Keratinocyte (primary cell): Measurements from ENCODE around the gene CREB5. TPM values are rescaled to one million over a fixed set of nuclear protein-coding genes. Genes with fewer than 3 reads are reported as not detected.

Experiments used
- DNase-seq: peaks from one replicate; pipeline ENCODE4 v3.0.0-alpha.2; 2011; ENCODE audit warnings: low read depth, missing footprints, low spot score
- FAIRE-seq: peaks from 2 replicates; lab custom pipeline; 2011; peaks lifted over from hg19 to GRCh38; lab: Jason Lieb, UNC
- H2AFZ ChIP-seq: 2 replicates; pipeline ENCODE4 v1.6.0; 2012; ENCODE audit warnings: low read length, control low read depth, inconsistent platforms; ENCODE audit not compliant: control insufficient read depth
- H3K27ac ChIP-seq: 2 replicates; pipeline ENCODE4 v1.5.1; 2011; ENCODE audit warnings: low read length; ENCODE audit not compliant: control insufficient read depth, insufficient read depth
- H3K27me3 ChIP-seq: 3 replicates; pipeline ENCODE4 v1.6.0; 2011; ENCODE audit warnings: low read length; ENCODE audit not compliant: control insufficient read depth, insufficient read depth; ENCODE audit errors: extremely low read depth
- H3K36me3 ChIP-seq, 2 experiments: 2 replicates in 1 of 2; 3 replicates in 1 of 2; pipeline ENCODE4 v1.5.1; 2011; ENCODE audit warnings: low read length in 2 of 2, mild to moderate bottlenecking in 1 of 2; ENCODE audit not compliant: control insufficient read depth in 2 of 2, insufficient read depth in 2 of 2; ENCODE audit errors: extremely low read depth in 1 of 2
- H3K4me1 ChIP-seq: 3 replicates; pipeline ENCODE4 v1.5.1; 2011; ENCODE audit warnings: low read length; ENCODE audit not compliant: control insufficient read depth, insufficient read depth; ENCODE audit errors: extremely low read depth
- H3K4me2 ChIP-seq: 3 replicates; pipeline ENCODE4 v1.6.0; 2011; ENCODE audit warnings: low read depth, low read length; ENCODE audit not compliant: control insufficient read depth, insufficient read depth; ENCODE audit errors: extremely low read depth
- H3K4me3 ChIP-seq, 3 experiments: fragments of 200-600 bp in 1 of 3; sonication (generic) in 1 of 3; 2 replicates in 2 of 3; 3 replicates in 1 of 3; pipeline ENCODE4 v1.5.1; 2011 to 2016; ENCODE audit warnings: low read length in 3 of 3, mild to moderate bottlenecking in 3 of 3, control low read depth in 2 of 3, inconsistent platforms in 1 of 3, low read depth in 1 of 3, mixed read lengths in 1 of 3, mixed run types in 1 of 3, moderate library complexity in 1 of 3; ENCODE audit not compliant: control insufficient read depth in 2 of 3, insufficient read depth in 2 of 3; ENCODE audit errors: extremely low read depth in 1 of 3
- H3K79me2 ChIP-seq: 2 replicates; pipeline ENCODE4 v1.6.0; 2012; ENCODE audit warnings: low read length; ENCODE audit not compliant: control insufficient read depth, insufficient read depth
- H3K9ac ChIP-seq: 3 replicates; pipeline ENCODE4 v1.6.0; 2011; ENCODE audit warnings: low read length; ENCODE audit not compliant: control insufficient read depth, insufficient read depth; ENCODE audit errors: extremely low read depth
- H3K9me1 ChIP-seq: 3 replicates; pipeline ENCODE4 v1.6.0; 2011; ENCODE audit warnings: low read length; ENCODE audit not compliant: control insufficient read depth, insufficient read depth; ENCODE audit errors: extremely low read depth
- H3K9me3 ChIP-seq: 2 replicates; pipeline ENCODE4 v1.5.1; 2012; ENCODE audit warnings: low read depth, low read length; ENCODE audit not compliant: control insufficient read depth
- H4K20me1 ChIP-seq: 3 replicates; pipeline ENCODE4 v1.6.0; 2011; ENCODE audit warnings: low read length; ENCODE audit not compliant: control insufficient read depth, insufficient read depth; ENCODE audit errors: extremely low read depth
- CTCF ChIP-seq, 3 experiments: IDR thresholded peaks in 1 of 3; conservative IDR thresholded peaks in 1 of 3; optimal IDR thresholded peaks in 1 of 3; 2 replicates in 2 of 3; 3 replicates in 1 of 3; pipeline versions ENCODE3 to v1.5.1; 2011; ENCODE audit warnings: low read length in 3 of 3, mild to moderate bottlenecking in 3 of 3, moderate library complexity in 2 of 3, control low read depth in 1 of 3, inconsistent platforms in 1 of 3; ENCODE audit not compliant: insufficient read depth in 2 of 3; ENCODE audit errors: extremely low read depth in 1 of 3
- EZH2 ChIP-seq: IDR thresholded peaks from one replicate; pipeline ENCODE4 v1.6.1; 2012; ENCODE audit warnings: inconsistent platforms, mild to moderate bottlenecking, low read length, moderate library complexity
- dilution Hi-C: fragments of 300-500 bp; cut with MboI; formaldehyde crosslinking; loops from one replicate; pipeline ENCODE4 v1.7.0; 2020; ENCODE audit warnings: low sequenced_read_pairs; ENCODE audit not compliant: extremely low pct_ligation_motif_present
- polyA plus RNA-seq, 5 experiments: library from polyadenylated mRNA; depleted of rRNA in 3 of 5; stranded (reverse) in 3 of 5; stranded (forward) in 1 of 5; unstranded in 1 of 5; fragments of >200 nt; gene quantifications; 1 replicate in 1 of 5; 2 replicates in 3 of 5; 3 replicates in 1 of 5; pipeline versions ENCODE4 v1.2.1 to v1.2.3, GENCODE V29; 2011 to 2012; ENCODE audit warnings: missing spikeins in 2 of 5, low read depth in 1 of 5, low replicate concordance in 1 of 5

CREB5 gene
- polyA plus RNA-seq, 1 donor (not counting 4 experiments of a cell fraction or from before 2014, with no cell fraction given), result 7.9 TPM

DNA sequence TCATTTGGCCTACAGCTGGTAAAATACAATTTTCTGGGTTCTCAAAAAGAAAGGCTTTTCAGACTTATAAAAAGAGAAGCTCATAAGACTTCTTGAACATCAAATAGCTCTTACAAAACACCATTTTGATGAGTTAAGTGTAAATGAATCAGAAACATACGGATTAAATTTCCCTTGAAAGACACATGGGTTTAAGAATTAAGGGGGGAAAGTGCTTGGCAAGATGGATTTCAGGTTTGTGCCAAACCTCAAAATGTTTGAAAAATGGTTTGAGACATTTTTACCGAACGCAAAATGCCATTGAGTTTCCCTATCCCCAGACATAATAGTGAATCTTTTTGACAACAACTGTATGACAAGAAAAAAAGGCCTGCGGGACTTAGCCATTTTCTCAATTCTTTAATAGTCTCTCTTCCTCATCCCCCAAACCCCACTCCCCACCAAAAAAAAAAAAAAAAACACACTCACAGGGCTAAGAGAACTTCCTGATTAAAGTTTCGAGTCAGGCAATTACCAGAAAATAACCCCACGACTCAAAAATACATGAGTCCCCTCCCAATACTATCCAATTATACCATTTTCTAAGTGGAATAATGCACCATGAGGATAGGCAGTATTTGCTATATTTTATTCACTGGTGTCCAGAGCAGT is 285.7 kb downstream of the CREB5 start:
- dilution Hi-C loops, result no loop called here
- H3K9me1 ChIP-seq, result no peaks in the 10 kb centered on the region
- H3K9ac ChIP-seq, result no peak overlapping the region
- FAIRE-seq (no peak), DNase-seq (no peak)
- no peaks in the 10 kb centered on the region for H4K20me1 ChIP-seq
- no peak overlapping the region for H3K27ac ChIP-seq
- no peak overlapping the region for H3K4me3 ChIP-seq
- TF ChIP-seq EZH2 (no peak), CTCF (optimal IDR thresholded peaks at IDR 0.05 in 1 of 3, IDR thresholded peaks at IDR 0.05 in 1 of 3, conservative IDR thresholded peaks at IDR 0.05 in 1 of 3; ENCODE audit: extremely low read depth in 1 of 3, insufficient read depth in 2 of 3, low read length in 3 of 3) (no peak)
- H2AFZ ChIP-seq, result no peak overlapping the region
- H3K79me2 ChIP-seq, result no peaks in the 10 kb centered on the region
- H3K4me1 ChIP-seq, result no peaks in the 10 kb centered on the region
- H3K27me3 ChIP-seq, result no peaks in the 10 kb centered on the region
- H3K9me3 ChIP-seq, result no peaks in the 10 kb centered on the region
- no peaks in the 10 kb centered on the region for H3K36me3 ChIP-seq
- no peak overlapping the region for H3K4me2 ChIP-seq

- Histone ChIP-seq H4K20me1 (no peaks in the 10 kb centered on the region), H3K4me1 (no peaks in the 10 kb centered on the region), H3K27me3 (no peaks in the 10 kb centered on the region), H3K4me3 (no peak overlapping the region), H3K9me1 (no peaks in the 10 kb centered on the region), H3K9me3 (no peaks in the 10 kb centered on the region), H3K9ac (no peak overlapping the region), H3K79me2 (no peaks in the 10 kb centered on the region), H2AFZ (no peak overlapping the region), H3K36me3 (no peaks in the 10 kb centered on the region), H3K4me2 (no peak overlapping the region), H3K27ac (no peak overlapping the region)
- DNase-seq (no peak), FAIRE-seq (no peak)
- TF ChIP-seq EZH2 (no peak), CTCF (optimal IDR thresholded peaks at IDR 0.05 in 1 of 3, IDR thresholded peaks at IDR 0.05 in 1 of 3, conservative IDR thresholded peaks at IDR 0.05 in 1 of 3; ENCODE audit: extremely low read depth in 1 of 3, insufficient read depth in 2 of 3, low read length in 3 of 3) (no peak)
- dilution Hi-C loops, result no loop called here
These were observed 286.5 kb downstream of the CREB5 start for GRCh38 chr7:28698840-28699239.
